Kidney capillary endothelial cell (primary cell): Measurements from ENCODE around the gene STAG3.
A peak's percentile ranks its signal among the peaks of the same experiment; 100 is the strongest.
"Not testable (repeated sequence)": the region's sequence is repeated elsewhere in the genome, so short reads cannot be mapped to it uniquely, and the experiment has no call there.

ENCODE experiments used
- DNase-seq: peaks from one replicate; pipeline ENCODE4 v3.0.0-alpha.2; 2018; ENCODE audit warnings: low spot score

STAG3 gene

GRCh38 chr7:100175296-100175935 lies 2.3 kb upstream of the STAG3 start:
- no peak for DNase-seq

- no peak for DNase-seq
Observed at GRCh38 chr7:100176096-100177044, 1.3 kb upstream of the STAG3 start.

- not testable (repeated sequence) for DNase-seq
Observed at GRCh38 chr7:100180084-100180483, 2.4 kb downstream of the STAG3 start.

- DNase-seq: not testable (repeated sequence)
Observed at GRCh38 chr7:100182616-100183015, 4.9 kb downstream of the STAG3 start.

DNA sequence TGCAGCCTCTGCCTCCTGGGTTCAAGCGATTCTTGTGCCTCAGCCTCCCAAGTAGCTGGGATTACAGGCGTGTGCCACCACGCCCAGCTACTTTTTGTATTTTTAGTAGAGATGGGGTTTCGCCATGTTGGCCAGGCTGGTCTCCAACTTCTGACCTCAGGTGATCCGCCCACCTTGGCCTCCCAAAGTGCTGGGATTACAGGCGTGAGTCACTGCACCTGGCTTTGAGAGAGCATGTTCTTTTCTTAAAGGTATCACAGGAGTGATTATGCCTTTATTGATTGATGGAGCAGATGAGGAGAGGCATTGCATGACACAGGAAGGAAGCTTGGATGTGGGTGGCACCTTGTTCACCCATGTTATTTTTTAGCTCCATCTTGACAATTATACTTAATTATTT lies 5.4 kb downstream of the STAG3 start:
- DNase-seq: not testable (repeated sequence)

GRCh38 chr7:100185726-100186125 lies 8.0 kb downstream of the STAG3 start:
- no peak for DNase-seq

GRCh38 chr7:100189061-100189460 lies 11.3 kb downstream of the STAG3 start:
- DNase-seq: no peak

DNA sequence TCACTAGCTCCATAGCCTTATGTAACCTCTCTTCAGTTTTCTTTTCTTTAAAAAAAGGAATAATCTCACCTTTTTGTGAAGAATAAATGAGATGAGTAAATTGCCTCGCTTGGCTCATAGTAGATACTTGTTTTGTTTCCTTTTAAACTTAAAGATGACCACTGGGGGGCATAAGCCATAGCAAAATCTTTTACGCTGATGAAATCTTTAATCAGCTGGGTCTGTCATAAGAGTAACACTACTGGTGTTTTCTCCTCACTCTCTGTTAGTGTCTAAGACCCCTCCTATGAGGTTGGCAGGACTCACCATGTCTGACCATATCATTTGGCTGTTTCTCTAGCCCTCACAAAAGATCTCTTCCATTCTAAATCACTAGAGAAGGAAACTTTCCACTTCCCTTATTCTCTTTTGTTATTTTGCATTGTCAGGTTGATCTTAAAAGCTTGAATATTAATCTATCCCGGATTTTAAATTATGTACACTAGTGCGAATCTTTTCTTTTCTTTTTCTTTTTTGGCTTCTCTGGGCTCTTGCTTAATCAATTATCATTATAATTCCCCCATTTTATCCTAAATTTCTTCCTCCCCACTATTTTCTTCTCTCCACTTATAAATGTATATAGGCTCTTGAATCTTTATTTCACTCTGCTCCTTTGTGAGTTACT lies 12.5 kb downstream of the STAG3 start:
- DNase-seq: peak; percentile 21

- no peak for DNase-seq
Observed at GRCh38 chr7:100191775-100192174, 14.1 kb downstream of the STAG3 start.

GRCh38 chr7:100192281-100192862 lies 14.7 kb downstream of the STAG3 start:
- not testable (repeated sequence) for DNase-seq

GRCh38 chr7:100192969-100193368 lies 15.3 kb downstream of the STAG3 start:
- no peak for DNase-seq

- no peak for DNase-seq
Observed at GRCh38 chr7:100195222-100195621, 17.5 kb downstream of the STAG3 start.

DNA sequence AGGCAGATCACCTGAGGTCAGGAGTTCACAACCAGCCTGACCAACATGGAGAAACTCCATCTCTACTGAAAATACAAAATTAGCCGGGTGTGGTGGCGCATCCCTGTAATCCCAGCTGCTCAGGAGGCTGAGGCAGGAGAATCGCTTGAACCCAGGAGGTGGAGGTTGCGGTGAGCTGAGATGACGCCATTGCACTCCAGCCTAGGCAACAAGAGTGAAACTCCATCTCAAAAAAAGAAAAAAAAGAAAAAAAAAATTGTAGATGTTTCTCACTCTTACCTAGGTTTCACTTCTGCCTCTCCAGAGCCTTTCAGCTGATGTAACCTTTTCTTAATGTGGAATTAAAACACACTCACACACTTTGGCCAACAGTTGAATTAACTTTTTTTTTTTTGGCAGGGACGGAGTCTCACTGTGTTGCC lies 18.2 kb downstream of the STAG3 start:
- not testable (repeated sequence) for DNase-seq

DNA sequence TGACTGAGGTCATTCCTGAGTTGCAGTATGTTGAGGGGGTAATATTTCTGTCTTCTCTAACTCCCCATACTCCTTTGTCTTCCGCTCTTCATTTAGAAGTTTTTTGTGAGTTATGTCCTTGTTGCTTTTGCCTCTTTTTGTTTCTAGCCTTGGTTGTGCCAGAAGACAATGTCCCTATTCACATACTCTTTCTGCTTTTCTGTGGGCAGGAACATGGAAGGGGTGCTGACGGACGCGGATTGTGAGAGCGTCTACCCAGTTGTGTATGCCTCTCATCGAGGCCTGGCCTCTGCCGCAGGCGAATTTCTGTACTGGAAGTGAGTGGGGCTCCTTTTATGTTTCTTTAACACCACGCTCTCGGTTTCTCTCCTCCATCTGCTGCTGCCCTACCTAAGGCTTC lies 20.5 kb downstream of the STAG3 start:
- no peak for DNase-seq

- no peak for DNase-seq
Observed at GRCh38 chr7:100200693-100201092, 23.0 kb downstream of the STAG3 start.

DNA sequence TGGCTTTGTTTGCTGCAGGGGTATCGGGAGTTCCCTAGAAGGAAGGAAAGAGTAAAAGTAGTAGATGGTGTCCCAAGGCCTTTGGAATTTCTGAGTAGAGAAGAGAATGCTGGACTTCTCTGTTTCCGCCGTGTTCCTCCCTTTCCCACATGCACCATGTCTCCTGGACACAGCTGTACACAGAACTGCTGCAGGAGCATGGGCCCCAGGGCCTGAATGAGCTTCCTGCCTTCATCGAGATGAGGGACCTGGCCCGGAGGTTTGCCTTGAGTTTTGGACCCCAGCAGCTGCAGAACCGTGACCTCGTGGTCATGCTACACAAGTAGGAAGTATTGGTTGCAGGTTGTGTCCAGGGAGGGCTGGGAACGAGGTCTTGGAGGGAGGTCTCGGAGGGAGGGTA lies 26.7 kb downstream of the STAG3 start:
- DNase-seq: no peak

DNA sequence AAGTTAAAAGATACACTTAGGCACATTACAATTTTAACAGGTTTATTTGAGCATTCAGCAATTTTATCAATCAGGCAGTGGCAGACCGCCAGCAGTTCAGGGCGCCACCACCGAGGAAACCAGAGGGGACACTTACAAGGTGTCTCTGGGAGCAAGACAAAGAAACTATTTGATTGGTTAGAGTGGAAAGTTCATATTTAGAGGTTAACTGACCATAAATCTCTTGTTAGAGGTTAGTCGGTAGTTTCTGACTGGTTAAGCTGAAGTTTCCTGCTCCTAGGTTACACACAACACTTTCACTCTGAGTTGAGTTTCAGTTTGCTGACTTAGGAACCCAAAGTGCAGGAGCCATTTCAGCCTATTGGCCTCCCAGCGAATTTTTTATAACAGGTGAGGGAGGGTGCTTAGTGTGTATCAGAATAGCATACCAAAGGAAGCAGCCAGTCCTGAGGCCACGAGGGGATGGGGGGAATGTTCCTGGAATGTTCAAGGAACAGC lies 31.2 kb downstream of the STAG3 start:
- no peak for DNase-seq

GRCh38 chr7:100209493-100209892 lies 31.8 kb downstream of the STAG3 start:
- DNase-seq: no peak

- DNase-seq: no peak
Observed at GRCh38 chr7:100210805-100211204, 33.1 kb downstream of the STAG3 start.

GRCh38 chr7:100211342-100211780 lies 33.6 kb downstream of the STAG3 start:
- no peak for DNase-seq

- no peak for DNase-seq
Observed at GRCh38 chr7:100212631-100213286, 35.0 kb downstream of the STAG3 start.

GRCh38 chr7:100213672-100214071 lies 36.0 kb downstream of the STAG3 start:
- DNase-seq: no peak
